Uterus (tissue), 2 donors: ENCODE results near the gene CKS1B.

Source experiments
- POLR2A ChIP-seq, 2 donors: fragments of 450-650 bp; IDR thresholded peaks; one replicate each; pipeline ENCODE4 v1.6.1; 2016; ENCODE audit warnings: antibody characterized with exemption in 2 of 2, mild to moderate bottlenecking in 1 of 2, moderate library complexity in 1 of 2
- TF ChIP-seq, protein P1 (sequence below), 4 experiments: fragments of 200-600 bp in 2 of 4; fragments of 450-650 bp in 2 of 4; sonication (generic) in 2 of 4; IDR thresholded peaks; one replicate each; pipeline ENCODE4 v1.5.1; 2016 to 2019; ENCODE audit warnings: antibody characterized with exemption in 4 of 4, mild to moderate bottlenecking in 2 of 4, moderate library complexity in 1 of 4

DNA sequence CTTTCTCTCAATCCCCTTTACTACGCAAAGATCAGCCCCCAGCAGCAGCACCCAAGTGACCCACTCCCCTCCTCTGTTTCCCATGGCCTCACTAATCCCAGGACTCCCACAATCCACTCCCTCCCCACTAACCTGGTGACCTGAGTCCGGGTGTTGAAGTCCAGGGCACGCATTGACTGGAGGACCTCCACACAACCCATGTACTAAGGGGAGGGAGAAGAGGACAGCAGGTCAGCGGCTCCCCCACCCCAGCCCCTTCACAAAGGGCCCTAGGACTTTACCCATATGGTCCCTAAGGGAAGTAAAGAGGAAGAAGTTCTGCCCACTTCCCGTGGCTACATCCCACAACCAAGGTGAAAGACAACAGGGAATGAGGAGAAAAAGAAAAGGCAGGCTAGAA lies 5.2 kb upstream of the CKS1B start:
- TF ChIP-seq POLR2A (IDR thresholded peaks at IDR 0.05) = no peak
- TF ChIP-seq, protein P1, sequence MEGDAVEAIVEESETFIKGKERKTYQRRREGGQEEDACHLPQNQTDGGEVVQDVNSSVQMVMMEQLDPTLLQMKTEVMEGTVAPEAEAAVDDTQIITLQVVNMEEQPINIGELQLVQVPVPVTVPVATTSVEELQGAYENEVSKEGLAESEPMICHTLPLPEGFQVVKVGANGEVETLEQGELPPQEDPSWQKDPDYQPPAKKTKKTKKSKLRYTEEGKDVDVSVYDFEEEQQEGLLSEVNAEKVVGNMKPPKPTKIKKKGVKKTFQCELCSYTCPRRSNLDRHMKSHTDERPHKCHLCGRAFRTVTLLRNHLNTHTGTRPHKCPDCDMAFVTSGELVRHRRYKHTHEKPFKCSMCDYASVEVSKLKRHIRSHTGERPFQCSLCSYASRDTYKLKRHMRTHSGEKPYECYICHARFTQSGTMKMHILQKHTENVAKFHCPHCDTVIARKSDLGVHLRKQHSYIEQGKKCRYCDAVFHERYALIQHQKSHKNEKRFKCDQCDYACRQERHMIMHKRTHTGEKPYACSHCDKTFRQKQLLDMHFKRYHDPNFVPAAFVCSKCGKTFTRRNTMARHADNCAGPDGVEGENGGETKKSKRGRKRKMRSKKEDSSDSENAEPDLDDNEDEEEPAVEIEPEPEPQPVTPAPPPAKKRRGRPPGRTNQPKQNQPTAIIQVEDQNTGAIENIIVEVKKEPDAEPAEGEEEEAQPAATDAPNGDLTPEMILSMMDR (IDR thresholded peaks at IDR 0.05) = no peak
